ENCODE results near the gene CDYL.

DNA sequence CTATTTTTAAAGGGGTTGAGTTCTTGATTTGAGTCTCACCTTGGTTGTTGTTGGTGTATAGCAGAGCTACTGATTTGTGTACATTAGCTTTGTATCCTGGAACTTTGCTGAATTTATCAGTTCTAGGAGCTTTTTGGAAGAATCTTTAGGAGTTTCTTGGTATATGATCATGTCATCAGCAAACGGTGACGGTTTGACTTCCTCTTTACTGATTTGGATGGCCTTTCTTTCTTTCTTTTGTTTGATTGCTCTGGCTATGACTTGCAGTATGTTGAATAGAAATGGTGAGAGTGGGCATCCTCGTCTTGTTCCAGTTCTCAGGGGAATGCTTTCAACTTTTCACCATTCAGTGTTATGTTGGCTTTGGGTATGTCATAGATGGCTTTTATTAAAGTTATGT, 64.0 kb downstream of the CDYL start:
- TF ChIP-seq CTCF (IDR thresholded peaks at IDR 0.05) (no peak), POLR2A (IDR thresholded peaks at IDR 0.05) (no peak)

All from heart left ventricle (tissue), 13 donors.